Type B pancreatic cell (in vitro differentiated cells): ENCODE measurements around the gene ATG4B. TPM values are rescaled to one million over a fixed set of nuclear protein-coding genes. Genes with fewer than 3 reads are reported as not detected.

Experiments used
- DNase-seq: peaks from one replicate; pipeline ENCODE4 v3.0.0; 2021; ENCODE audit warnings: mixed read lengths; ENCODE audit not compliant: unreplicated experiment; ENCODE audit errors: extremely low spot score
- H3K27ac Mint-ChIP-seq: 2 replicates; pipeline ENCODE4 v1.8.0; 2021; ENCODE audit warnings: mild to moderate bottlenecking, mixed read lengths
- H3K27me3 Mint-ChIP-seq: 2 replicates; pipeline ENCODE4 v1.8.0; 2021; ENCODE audit warnings: mixed read lengths
- H3K36me3 Mint-ChIP-seq: 2 replicates; pipeline ENCODE4 v1.8.0; 2021; ENCODE audit warnings: mixed read lengths
- H3K4me1 Mint-ChIP-seq: one replicate; pipeline ENCODE4 v1.8.0; 2021; ENCODE audit warnings: mixed read lengths; ENCODE audit not compliant: unreplicated experiment
- H3K4me3 Mint-ChIP-seq: 2 replicates; pipeline ENCODE4 v1.8.0; 2021; ENCODE audit warnings: mild to moderate bottlenecking, mixed read lengths
- H3K9me3 Mint-ChIP-seq: 2 replicates; pipeline ENCODE4 v1.8.0; 2021; ENCODE audit warnings: mixed read lengths
- CTCF ChIP-seq: fragments of 200-600 bp; sonication (generic); conservative IDR thresholded peaks from 2 replicates; pipeline ENCODE4 v1.5.0; 2021; ENCODE audit warnings: antibody characterized with exemption, mild to moderate bottlenecking
- total RNA-seq: library from RNA; stranded (reverse); gene quantifications from 2 replicates; pipeline ENCODE4 v1.2.1, GENCODE V29; 2021; ENCODE audit warnings: low replicate concordance

ATG4B gene
- total RNA-seq, 1 donor from 2014 or later = 112 TPM

GRCh38 chr2:241666627-241667400 is 29.3 kb downstream of the ATG4B start:
- Mint-ChIP-seq H3K27ac (no peak overlapping the region), H3K4me3 (peak overlapping the region; percentile 43), H3K4me1 (peaks cover 18% of the 10 kb centered on the region), H3K9me3 (no peaks in the 10 kb centered on the region), H3K27me3 (no peaks in the 10 kb centered on the region), H3K36me3 (no peaks in the 10 kb centered on the region)
- no peak for TF ChIP-seq CTCF
- DNase-seq = peak; percentile 82

GRCh38 chr2:241668354-241668753 is 30.9 kb downstream of the ATG4B start:
- H3K27me3 Mint-ChIP-seq = no peaks in the 10 kb centered on the region
- TF ChIP-seq CTCF = no peak
- H3K9me3 Mint-ChIP-seq = no peaks in the 10 kb centered on the region
- no peak overlapping the region for H3K4me3 Mint-ChIP-seq
- DNase-seq = no peak
- H3K4me1 Mint-ChIP-seq = peaks cover 18% of the 10 kb centered on the region
- H3K27ac Mint-ChIP-seq = no peak overlapping the region
- no peaks in the 10 kb centered on the region for H3K36me3 Mint-ChIP-seq

- DNase-seq = no peak
- no peaks in the 10 kb centered on the region for H3K9me3 Mint-ChIP-seq
- H3K36me3 Mint-ChIP-seq = no peaks in the 10 kb centered on the region
- H3K4me3 Mint-ChIP-seq = no peak overlapping the region
- no peaks in the 10 kb centered on the region for H3K27me3 Mint-ChIP-seq
- no peak overlapping the region for H3K27ac Mint-ChIP-seq
- H3K4me1 Mint-ChIP-seq = peaks cover 18% of the 10 kb centered on the region
- TF ChIP-seq CTCF = no peak
These were observed 31.3 kb downstream of the ATG4B start for GRCh38 chr2:241668839-241669238.

GRCh38 chr2:241670333-241671110 is 33.0 kb downstream of the ATG4B start:
- no peak overlapping the region for H3K27ac Mint-ChIP-seq

More at GRCh38 chr2:241670333-241671110, 33.0 kb downstream of the ATG4B start:
- DNase-seq = no peak
- no peaks in the 10 kb centered on the region for H3K36me3 Mint-ChIP-seq
- peaks cover 11% of the 10 kb centered on the region for H3K4me1 Mint-ChIP-seq
- no peaks in the 10 kb centered on the region for H3K9me3 Mint-ChIP-seq
- no peak overlapping the region for H3K4me3 Mint-ChIP-seq
- no peak for TF ChIP-seq CTCF
- no peaks in the 10 kb centered on the region for H3K27me3 Mint-ChIP-seq
